Right lobe of liver (tissue), 4 donors: ENCODE results near the gene CRLF3.
"Not testable (repeated sequence)": the region's sequence is repeated elsewhere in the genome, so short reads cannot be mapped to it uniquely, and the experiment has no call there.

Experiments used
- POLR2A ChIP-seq: fragments of 450-650 bp; IDR thresholded peaks from one replicate; pipeline ENCODE4 v1.6.1; 2017; ENCODE audit warnings: antibody characterized with exemption, mild to moderate bottlenecking
- TF ChIP-seq, protein P1 (sequence below), 4 donors: fragments of 200-600 bp in 3 of 4; fragments of 450-650 bp in 1 of 4; IDR thresholded peaks; one replicate each; pipeline versions ENCODE4 v1.5.1 to v1.8.0; 2016 to 2022; ENCODE audit warnings: antibody characterized with exemption in 4 of 4, mild to moderate bottlenecking in 2 of 4
- donor health status: DM: no; HTN: no; CAD: no.
- donor health status: DM: no; HTN: no; CAD: no.
- donor health status: DM: no; HTN: yes; CAD: no.

GRCh38 chr17:30814860-30815259 is 9.6 kb downstream of the CRLF3 start:
- TF ChIP-seq, protein P1, sequence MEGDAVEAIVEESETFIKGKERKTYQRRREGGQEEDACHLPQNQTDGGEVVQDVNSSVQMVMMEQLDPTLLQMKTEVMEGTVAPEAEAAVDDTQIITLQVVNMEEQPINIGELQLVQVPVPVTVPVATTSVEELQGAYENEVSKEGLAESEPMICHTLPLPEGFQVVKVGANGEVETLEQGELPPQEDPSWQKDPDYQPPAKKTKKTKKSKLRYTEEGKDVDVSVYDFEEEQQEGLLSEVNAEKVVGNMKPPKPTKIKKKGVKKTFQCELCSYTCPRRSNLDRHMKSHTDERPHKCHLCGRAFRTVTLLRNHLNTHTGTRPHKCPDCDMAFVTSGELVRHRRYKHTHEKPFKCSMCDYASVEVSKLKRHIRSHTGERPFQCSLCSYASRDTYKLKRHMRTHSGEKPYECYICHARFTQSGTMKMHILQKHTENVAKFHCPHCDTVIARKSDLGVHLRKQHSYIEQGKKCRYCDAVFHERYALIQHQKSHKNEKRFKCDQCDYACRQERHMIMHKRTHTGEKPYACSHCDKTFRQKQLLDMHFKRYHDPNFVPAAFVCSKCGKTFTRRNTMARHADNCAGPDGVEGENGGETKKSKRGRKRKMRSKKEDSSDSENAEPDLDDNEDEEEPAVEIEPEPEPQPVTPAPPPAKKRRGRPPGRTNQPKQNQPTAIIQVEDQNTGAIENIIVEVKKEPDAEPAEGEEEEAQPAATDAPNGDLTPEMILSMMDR (IDR thresholded peaks at IDR 0.05), result not testable (repeated sequence)
- TF ChIP-seq POLR2A, result not testable (repeated sequence)
